ENCODE results near the gene ZNF747. TPM values are rescaled to one million over a fixed set of nuclear protein-coding genes. Genes with fewer than 3 reads are reported as not detected.
"Not testable (repeated sequence)": the region's sequence is repeated elsewhere in the genome, so short reads cannot be mapped to it uniquely, and the experiment has no call there.

ZNF747 gene
- total RNA-seq, 1 donor from 2014 or later: 5.7 TPM

GRCh38 chr16:30557957-30558788 is 23.5 kb upstream of the ZNF747 start, which contains the start of gene ZNF764:
TSS of gene ZNF764 (minus strand) at chr16:30558374. CDS start at chr16:30558182, 192 bp downstream.
- peak; percentile 92 for DNase-seq (ENCODE audit: low read depth, low spot score)

GRCh38 chr16:30557707-30557956 is 23.0 kb upstream of the ZNF747 start:
- DNase-seq (ENCODE audit: low read depth, low spot score): no peak

GRCh38 chr16:30556125-30556473 is 21.4 kb upstream of the ZNF747 start:
- DNase-seq (ENCODE audit: low read depth, low spot score): no peak

- no peak for DNase-seq (ENCODE audit: low read depth, low spot score)
Measured at GRCh38 chr16:30555315-30556124, 20.9 kb upstream of the ZNF747 start.

- DNase-seq (ENCODE audit: low read depth, low spot score): no peak
Measured at GRCh38 chr16:30554557-30555314, 20.1 kb upstream of the ZNF747 start.

- DNase-seq (ENCODE audit: low read depth, low spot score): no peak
Measured at GRCh38 chr16:30553393-30553899, 18.8 kb upstream of the ZNF747 start.

GRCh38 chr16:30552956-30553355 is 18.3 kb upstream of the ZNF747 start:
- no peak for DNase-seq (ENCODE audit: low read depth, low spot score)

GRCh38 chr16:30551781-30552180 is 17.1 kb upstream of the ZNF747 start:
- DNase-seq (ENCODE audit: low read depth, low spot score): no peak

GRCh38 chr16:30548416-30549253 is 14.0 kb upstream of the ZNF747 start:
- no peak for DNase-seq (ENCODE audit: low read depth, low spot score)

GRCh38 chr16:30546115-30546514 is 11.5 kb upstream of the ZNF747 start:
- DNase-seq (ENCODE audit: low read depth, low spot score): no peak

- no peak for DNase-seq (ENCODE audit: low read depth, low spot score)
Measured at GRCh38 chr16:30543067-30543466, 8.4 kb upstream of the ZNF747 start.

- DNase-seq (ENCODE audit: low read depth, low spot score): no peak
Measured at GRCh38 chr16:30541502-30542329, 7.1 kb upstream of the ZNF747 start.

- not testable (repeated sequence) for DNase-seq (ENCODE audit: low read depth, low spot score)
Measured at GRCh38 chr16:30540916-30541464, 6.3 kb upstream of the ZNF747 start.

- not testable (repeated sequence) for DNase-seq (ENCODE audit: low read depth, low spot score)
Measured at GRCh38 chr16:30539986-30540526, 5.4 kb upstream of the ZNF747 start.

GRCh38 chr16:30539000-30539964 is 4.6 kb upstream of the ZNF747 start:
- no peak for DNase-seq (ENCODE audit: low read depth, low spot score)

GRCh38 chr16:30536391-30537024 is 1.9 kb upstream of the ZNF747 start:
- not testable (repeated sequence) for DNase-seq (ENCODE audit: low read depth, low spot score)

GRCh38 chr16:30535777-30536190 is 1.1 kb upstream of the ZNF747 start:
- DNase-seq (ENCODE audit: low read depth, low spot score): peak; percentile 33
